ENCODE measurements around the gene TENM4.

- no peak for TF ChIP-seq ELF4 (CRISPR knock-in tag; IDR thresholded peaks at IDR 0.05; ENCODE audit: borderline replicate concordance)
- no peak for TF ChIP-seq TCF7 (IDR thresholded peaks at IDR 0.05; ENCODE audit: low read depth)
- no peak for TF ChIP-seq CTCF (CRISPR knock-in tag; IDR thresholded peaks at IDR 0.05)
- no peak for TF ChIP-seq FOXJ3 (CRISPR knock-in tag; IDR thresholded peaks at IDR 0.05; ENCODE audit: borderline replicate concordance)
- no peak for TF ChIP-seq HCFC1 (IDR thresholded peaks at IDR 0.05; ENCODE audit: low read depth, low read length)
- TF ChIP-seq NR3C1 (CRISPR knock-in tag; IDR thresholded peaks at IDR 0.05): no peak
Observed at GRCh38 chr11:79285756-79286155, 155.1 kb downstream of the TENM4 start.

All from HepG2 (cell line).